ENCODE measurements around the gene TALDO1. TPM values are rescaled to one million over a fixed set of nuclear protein-coding genes. Genes with fewer than 3 reads are reported as not detected.

The TALDO1 gene
- total and polyA plus RNA-seq, 10 donors, result 108 to 292 (median 208) TPM

DNA sequence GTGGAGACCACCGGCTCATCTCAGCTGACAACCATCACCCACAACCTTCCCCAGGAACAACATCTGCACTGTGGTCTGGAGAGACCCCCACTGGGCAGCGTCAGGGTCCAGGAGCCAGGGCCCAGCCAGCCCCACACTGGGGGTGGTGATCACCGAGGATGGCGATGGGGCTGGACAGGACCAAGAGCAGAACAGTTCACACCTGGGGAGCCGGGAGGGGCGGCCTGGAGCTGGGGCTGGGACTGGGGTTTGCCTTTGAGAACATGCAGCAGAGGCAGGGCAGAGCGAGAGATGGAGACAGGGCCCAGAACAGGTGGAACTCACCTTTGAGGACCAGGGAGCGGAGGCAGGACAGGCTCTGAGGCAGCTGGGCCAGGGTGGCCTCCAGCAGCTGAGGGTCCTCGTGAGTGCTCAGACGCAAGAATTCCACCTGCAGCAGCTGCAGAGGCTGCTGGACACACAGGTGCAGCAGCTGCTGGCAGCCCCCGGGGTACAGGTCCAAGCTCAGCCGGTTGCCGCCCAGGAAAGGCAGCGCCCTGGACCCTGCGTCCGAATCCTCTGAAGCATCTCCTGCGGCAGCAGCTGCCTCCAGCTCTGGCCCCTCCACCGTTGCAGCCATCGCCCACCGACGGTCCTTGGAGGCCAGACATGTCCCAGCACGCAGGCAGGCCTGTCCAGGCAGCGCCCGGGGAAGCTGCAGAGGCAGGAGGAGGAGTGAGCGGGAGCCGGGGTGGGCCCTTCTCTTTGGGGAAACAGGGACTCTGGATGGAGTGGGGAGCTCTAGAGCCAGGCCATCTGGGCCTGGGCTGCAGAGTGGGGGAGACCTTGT lies 56.7 kb downstream of the TALDO1 start:
- DNase-seq, result peak; percentile 87
- intact Hi-C loops (cut with DNase I; ENCODE audit: low total_unique reads), result no loop called here
- H3K4me3 ChIP-seq, result peak overlapping the region in 7 of 8 donors; percentile 62 to 88 (median 71)

GRCh38 chr11:804599-804964 lies 57.3 kb downstream of the TALDO1 start:
- Histone ChIP-seq H3K27ac (peak overlapping the region; percentile 89 to 97 (median 93)), H3K36me3 (peaks cover 0 to 36% (median 13%) of the 10 kb centered on the region in 6 donors), H3K4me1 (peaks cover 20 to 69% (median 48%) of the 10 kb centered on the region in 6 donors), H3K9me3 (no peaks in the 10 kb centered on the region), H3K27me3 (replicated peaks in 1 of 7) (no peaks in the 10 kb centered on the region), H3K4me3 (peak overlapping the region; percentile 58 to 88 (median 67))
- intact Hi-C loops (cut with DNase I; ENCODE audit: low total_unique reads), result no loop called here
- DNase-seq, result no peak
- WGBS, 5 donors, result 2 to 17% (median 5%) methylated on average over 2 to 18 of the region's 18 CpGs
- no peak for TF ChIP-seq POLR2AphosphoS5 (IDR thresholded peaks at IDR 0.05)
- TF ChIP-seq CTCF (IDR thresholded peaks at IDR 0.05 in 8 of 11, conservative IDR thresholded peaks at IDR 0.05 in 3 of 11), result no peak
- no peak for TF ChIP-seq POLR2A (IDR thresholded peaks at IDR 0.05)

More for the DNA sequence above, 56.7 kb downstream of the TALDO1 start:
- peak in 1 of 3 donors; percentile 43 for TF ChIP-seq POLR2AphosphoS5 (IDR thresholded peaks at IDR 0.05)
- TF ChIP-seq CTCF (IDR thresholded peaks at IDR 0.05 in 8 of 11, conservative IDR thresholded peaks at IDR 0.05 in 3 of 11), result no peak
- no peaks in the 10 kb centered on the region for H3K9me3 ChIP-seq
- no peaks in the 10 kb centered on the region for H3K27me3 ChIP-seq (replicated peaks in 1 of 7)
- WGBS, 5 donors, result 54 to 72% (median 58%) methylated on average over 13 to 26 of the region's 26 CpGs
- peaks cover 0 to 42% (median 14%) of the 10 kb centered on the region in 6 donors for H3K36me3 ChIP-seq
- peak overlapping the region in 7 of 8 donors; percentile 89 to 97 (median 93) for H3K27ac ChIP-seq
- H3K4me1 ChIP-seq, result peaks cover 20 to 68% (median 48%) of the 10 kb centered on the region in 6 donors

DNA sequence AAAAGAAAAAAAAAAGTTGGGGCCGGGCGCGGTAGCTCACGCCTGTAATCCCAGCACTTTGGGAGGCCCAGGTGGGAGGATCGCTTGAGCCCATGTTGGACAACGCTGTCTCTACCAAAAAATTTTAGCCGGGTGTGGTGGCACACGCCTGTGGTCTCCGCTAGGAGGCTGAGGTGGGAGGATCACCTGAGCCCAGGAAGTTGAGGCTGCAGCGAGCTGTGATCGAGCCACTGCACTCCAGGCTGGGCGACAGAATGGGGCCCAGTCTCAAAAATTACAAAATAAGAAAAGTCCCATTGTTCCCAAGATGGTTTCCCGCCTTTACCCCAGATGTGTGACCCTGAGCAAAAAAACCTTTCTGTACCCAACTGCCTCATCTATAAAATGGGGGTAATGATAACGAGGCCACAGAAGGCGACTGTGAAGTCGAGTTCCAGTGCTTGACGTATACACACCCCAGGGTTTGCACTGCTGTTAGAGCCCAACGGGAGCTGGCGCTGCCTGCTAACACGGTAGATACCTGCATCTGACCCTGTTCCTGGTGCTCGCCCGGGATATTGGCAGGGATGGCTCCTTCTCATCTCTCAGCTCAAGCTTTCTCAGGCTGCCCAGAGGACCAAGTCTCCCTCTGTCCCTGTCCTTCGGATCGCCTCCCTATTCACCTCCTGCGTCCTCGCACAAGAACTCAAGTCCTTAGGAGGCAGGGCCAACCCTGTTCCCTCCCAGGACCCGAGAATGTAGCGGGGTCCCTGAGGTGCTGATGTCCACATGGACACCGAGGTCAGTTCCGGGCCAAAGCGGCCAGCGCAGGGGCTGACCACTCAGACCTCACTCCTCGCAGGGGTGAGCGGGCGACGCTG lies 61.4 kb downstream of the TALDO1 start:
- Histone ChIP-seq H3K4me3 (peak overlapping the region; percentile 78 to 99 (median 90)), H3K9me3 (no peaks in the 10 kb centered on the region), H3K27me3 (replicated peaks in 1 of 7) (no peaks in the 10 kb centered on the region), H3K4me1 (peaks cover 28 to 80% (median 61%) of the 10 kb centered on the region in 6 donors), H3K27ac (peak overlapping the region; percentile 92 to 96 (median 96)), H3K36me3 (peaks cover 0 to 26% (median 25%) of the 10 kb centered on the region in 6 donors)
- DNase-seq, result peak; percentile 80
- intact Hi-C loops (cut with DNase I; ENCODE audit: low total_unique reads), result no loop called here
- TF ChIP-seq CTCF (IDR thresholded peaks at IDR 0.05 in 8 of 11, conservative IDR thresholded peaks at IDR 0.05 in 3 of 11) (peak in 3 of 11 experiments; percentile 2 to 10 (median 7)), POLR2A (IDR thresholded peaks at IDR 0.05) (no peak)
- WGBS, 5 donors, result 29 to 35% (median 31%) methylated on average over 30 to 36 of the region's 36 CpGs

Measured in spleen (tissue), 11 donors.